Panc1 (cell line): Measurements from ENCODE around the gene SCUBE3. TPM values are rescaled to one million over a fixed set of nuclear protein-coding genes. Genes with fewer than 3 reads are reported as not detected.

Source experiments
- ATAC-seq: fragments of 200-7000 bp; cut with Tn5 transposase; 2 replicates; pipeline ENCODE4 v1.9.1; 2020; ENCODE audit warnings: mild to moderate bottlenecking, moderate library complexity
- BruUV-seq: library from RNA; stranded (reverse); fragments of 400-500 nt; replicated peaks from 2 replicates; lab custom pipeline; 2021; lab: Mats Ljungman, UMichigan
- CTCF ChIA-PET: fragments of 300-600 bp; sonication (Branson Sonifier 250); formaldehyde crosslinking; loops from one replicate; lab custom pipeline; 2022; ENCODE audit warnings: antibody characterized with exemption; lab: Charles Lee
- POLR2A ChIA-PET: fragments of 300-600 bp; sonication (Branson Sonifier 250); formaldehyde crosslinking; loops from one replicate; lab custom pipeline; 2022; ENCODE audit warnings: antibody characterized with exemption; lab: Charles Lee
- DNase-seq: peaks from one replicate; pipeline ENCODE4 v3.0.0-alpha.2; 2010; ENCODE audit warnings: low read depth, low spot score
- H3K27ac ChIP-seq: 2 replicates; pipeline ENCODE4 v1.5.1; 2011; ENCODE audit warnings: mild to moderate bottlenecking, low read length, inconsistent platforms
- H3K27me3 ChIP-seq: fragments of 200-500 bp; sonication (Bioruptor generic); 2 replicates; pipeline ENCODE4 v1.6.0; 2014; ENCODE audit warnings: low read length, inconsistent platforms; ENCODE audit not compliant: control insufficient read depth, insufficient read depth
- H3K36me3 ChIP-seq: fragments of 200-500 bp; sonication (Bioruptor generic); 2 replicates; pipeline ENCODE4 v1.5.1; 2014; ENCODE audit warnings: inconsistent platforms, mild to moderate bottlenecking, low read length, moderate library complexity; ENCODE audit not compliant: control insufficient read depth, insufficient read depth
- H3K4me1 ChIP-seq: 2 replicates; pipeline ENCODE4 v1.5.1; 2011; ENCODE audit warnings: inconsistent platforms, mild to moderate bottlenecking, low read length, moderate library complexity; ENCODE audit not compliant: control insufficient read depth, insufficient read depth
- H3K4me3 ChIP-seq, 2 experiments: 2 replicates each; pipeline ENCODE4 v1.5.1; 2011 to 2012; ENCODE audit warnings: low read depth in 2 of 2, low read length in 2 of 2, mild to moderate bottlenecking in 2 of 2, inconsistent platforms in 1 of 2, moderate library complexity in 1 of 2
- H3K9me3 ChIP-seq: fragments of 200-500 bp; sonication (Bioruptor generic); 2 replicates; pipeline ENCODE4 v1.5.1; 2014; ENCODE audit warnings: low read depth, mild to moderate bottlenecking, inconsistent platforms, low read length, moderate library complexity; ENCODE audit not compliant: control insufficient read depth, insufficient read depth
- POLR2AphosphoS5 ChIP-seq: IDR thresholded peaks from 2 replicates; pipeline ENCODE4 v1.6.1; 2012; ENCODE audit warnings: mild to moderate bottlenecking, low read depth, low read length, moderate library complexity
- REST ChIP-seq, 2 experiments: IDR thresholded peaks; 2 replicates each; pipeline ENCODE4 v1.6.1; 2011 to 2012; ENCODE audit warnings: low read depth in 2 of 2, control low read depth in 1 of 2, low read length in 1 of 2, mild to moderate bottlenecking in 1 of 2, moderate library complexity in 1 of 2; ENCODE audit not compliant: insufficient read depth in 1 of 2
- SIN3A ChIP-seq: IDR thresholded peaks from 2 replicates; pipeline ENCODE4 v1.6.1; 2012; ENCODE audit warnings: low read depth, mild to moderate bottlenecking, low read length, moderate library complexity, borderline replicate concordance; ENCODE audit not compliant: insufficient read depth
- TCF7L2 ChIP-seq: IDR thresholded peaks from 2 replicates; pipeline ENCODE4 v1.6.1; 2011; ENCODE audit warnings: mild to moderate bottlenecking, low read depth, low read length, inconsistent platforms
- in situ Hi-C: cut with HindIII; loops from 2 replicates; pipeline ENCODE4 v1.10.0; 2016; ENCODE audit warnings: low sequenced_read_pairs, low pct_unique_long_range_greater_than_20kb
- intact Hi-C: fragments of 100-400 bp; cut with micrococcal nuclease; formaldehyde crosslinking; loops from one replicate; pipeline ENCODE4 v1.10.0; 2022; ENCODE audit not compliant: unreplicated experiment
- total RNA-seq: library from RNA; stranded (reverse); gene quantifications from one replicate; pipeline ENCODE4 v1.2.1, GENCODE V29; 2021; ENCODE audit not compliant: unreplicated experiment
- TF ChIP-seq, protein P1 (sequence below): fragments of 450-650 bp; IDR thresholded peaks from 2 replicates; pipeline ENCODE4 v1.5.1; 2017; ENCODE audit warnings: mild to moderate bottlenecking

Gene SCUBE3
- total RNA-seq, 1 experiment from 2014 or later, result 1.6 TPM

DNA sequence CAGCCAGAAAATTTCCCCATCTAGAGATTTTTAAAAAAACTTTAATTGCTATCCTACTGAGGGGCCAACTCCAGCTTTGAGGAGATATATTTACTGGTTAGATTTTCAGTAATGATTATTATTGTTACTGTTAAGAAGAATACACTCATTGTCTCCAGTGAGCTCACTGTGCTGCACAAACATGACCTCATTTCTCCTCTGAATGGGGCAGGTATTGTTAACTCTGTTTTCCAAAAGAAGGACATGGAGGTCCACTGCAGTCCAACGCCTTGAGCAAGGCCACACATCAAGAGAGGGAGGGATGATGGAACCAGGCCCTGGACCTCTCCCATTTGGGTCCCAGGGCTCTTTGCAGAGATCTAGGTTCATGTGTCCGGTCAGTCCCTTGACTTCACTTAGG, 13.9 kb upstream of the SCUBE3 start:
- in situ Hi-C loops, result no loop called here

GRCh38 chr6:35202066-35202546, 11.7 kb upstream of the SCUBE3 start:
- no peak for TF ChIP-seq REST (IDR thresholded peaks at IDR 0.05; ENCODE audit: insufficient read depth in 1 of 2, low read depth in 2 of 2, low read length in 1 of 2)
- no peak for TF ChIP-seq TCF7L2
- TF ChIP-seq, protein P1, sequence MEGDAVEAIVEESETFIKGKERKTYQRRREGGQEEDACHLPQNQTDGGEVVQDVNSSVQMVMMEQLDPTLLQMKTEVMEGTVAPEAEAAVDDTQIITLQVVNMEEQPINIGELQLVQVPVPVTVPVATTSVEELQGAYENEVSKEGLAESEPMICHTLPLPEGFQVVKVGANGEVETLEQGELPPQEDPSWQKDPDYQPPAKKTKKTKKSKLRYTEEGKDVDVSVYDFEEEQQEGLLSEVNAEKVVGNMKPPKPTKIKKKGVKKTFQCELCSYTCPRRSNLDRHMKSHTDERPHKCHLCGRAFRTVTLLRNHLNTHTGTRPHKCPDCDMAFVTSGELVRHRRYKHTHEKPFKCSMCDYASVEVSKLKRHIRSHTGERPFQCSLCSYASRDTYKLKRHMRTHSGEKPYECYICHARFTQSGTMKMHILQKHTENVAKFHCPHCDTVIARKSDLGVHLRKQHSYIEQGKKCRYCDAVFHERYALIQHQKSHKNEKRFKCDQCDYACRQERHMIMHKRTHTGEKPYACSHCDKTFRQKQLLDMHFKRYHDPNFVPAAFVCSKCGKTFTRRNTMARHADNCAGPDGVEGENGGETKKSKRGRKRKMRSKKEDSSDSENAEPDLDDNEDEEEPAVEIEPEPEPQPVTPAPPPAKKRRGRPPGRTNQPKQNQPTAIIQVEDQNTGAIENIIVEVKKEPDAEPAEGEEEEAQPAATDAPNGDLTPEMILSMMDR, result peak; percentile 37
- no TSS peak for BruUV-seq
- DNase-seq, result no peak
- H3K9me3 ChIP-seq, result peaks cover 3% of the 10 kb centered on the region; the same call in 1 of the 2 replicates
- no peaks in the 10 kb centered on the region for H3K27me3 ChIP-seq
- peak overlapping the region; percentile 15; the same call in 1 of the 2 replicates for H3K27ac ChIP-seq
- no peak overlapping the region for H3K4me3 ChIP-seq
- CTCF ChIA-PET, result no interaction called here
- in situ Hi-C loops, result no loop called here
- POLR2A ChIA-PET, result no interaction called here
- peaks cover 14% of the 10 kb centered on the region for H3K4me1 ChIP-seq
- H3K36me3 ChIP-seq, result no peaks in the 10 kb centered on the region
- intact Hi-C loops, result no loop called here
- ATAC-seq, result 0 out of 2 replicates have a peak, but pooled peaks have one; percentile 43

More for the DNA sequence above, 13.9 kb upstream of the SCUBE3 start:
- H3K36me3 ChIP-seq, result no peaks in the 10 kb centered on the region
- DNase-seq, result no peak
- H3K4me1 ChIP-seq, result peaks cover 14% of the 10 kb centered on the region
- ChIA-PET POLR2A (no interaction called here), CTCF (no interaction called here)
- no peak overlapping the region for H3K27ac ChIP-seq
- no peak overlapping the region for H3K4me3 ChIP-seq
- TF ChIP-seq, protein P1, result no peak
- TF ChIP-seq REST (IDR thresholded peaks at IDR 0.05; ENCODE audit: insufficient read depth in 1 of 2, low read depth in 2 of 2, low read length in 1 of 2) (no peak), SIN3A (no peak), TCF7L2 (no peak), POLR2AphosphoS5 (no peak)
- ATAC-seq, result no peak
- peaks cover 3% of the 10 kb centered on the region; the same call in 1 of the 2 replicates for H3K9me3 ChIP-seq
- intact Hi-C loops, result no loop called here
- no peaks in the 10 kb centered on the region for H3K27me3 ChIP-seq
- no TSS peak for BruUV-seq
